Neural progenitor cell (in vitro differentiated cells): ENCODE data around the gene ITPR1. TPM values are rescaled to one million over a fixed set of nuclear protein-coding genes. Genes with fewer than 3 reads are reported as not detected.

Experiments used
- DNase-seq: peaks from one replicate; pipeline ENCODE4 v3.0.0-alpha.2; 2016; ENCODE audit warnings: low spot score
- H2AFZ ChIP-seq: fragments of 200-600 bp; sonication (generic); replicated peaks from 2 replicates; pipeline ENCODE4 v1.6.1; 2016; ENCODE audit warnings: antibody characterized with exemption
- H3F3A ChIP-seq: fragments of 200-600 bp; sonication (generic); 2 replicates; pipeline ENCODE4 v1.6.1; 2016; ENCODE audit warnings: antibody characterized with exemption, low read depth
- H3K27ac ChIP-seq: fragments of 200-600 bp; sonication (generic); 2 replicates; pipeline ENCODE4 v1.5.1; 2016; ENCODE audit warnings: mild to moderate bottlenecking
- H3K27me3 ChIP-seq: fragments of 200-600 bp; sonication (generic); 2 replicates; pipeline ENCODE4 v1.6.1; 2016; ENCODE audit warnings: mild to moderate bottlenecking, moderate library complexity
- H3K36me3 ChIP-seq: fragments of 200-600 bp; sonication (generic); 2 replicates; pipeline ENCODE4 v1.5.1; 2016
- H3K4me1 ChIP-seq: fragments of 200-600 bp; sonication (generic); 2 replicates; pipeline ENCODE4 v1.6.1; 2016; ENCODE audit warnings: mixed run types
- H3K4me2 ChIP-seq: fragments of 200-600 bp; sonication (generic); 2 replicates; pipeline ENCODE4 v1.6.1; 2016
- H3K4me3 ChIP-seq: fragments of 200-600 bp; sonication (generic); 2 replicates; pipeline ENCODE4 v1.5.1; 2016
- H3K79me2 ChIP-seq: fragments of 200-600 bp; sonication (generic); 2 replicates; pipeline ENCODE4 v1.6.1; 2016; ENCODE audit warnings: low read depth
- H3K9ac ChIP-seq: fragments of 200-600 bp; sonication (generic); 2 replicates; pipeline ENCODE4 v1.6.1; 2016
- H3K9me3 ChIP-seq: fragments of 200-600 bp; sonication (generic); 2 replicates; pipeline ENCODE4 v1.5.1; 2016; ENCODE audit warnings: low read depth
- H4K20me1 ChIP-seq: fragments of 200-600 bp; sonication (generic); 2 replicates; pipeline ENCODE4 v1.6.1; 2016; ENCODE audit warnings: low read depth
- H3K27ac Mint-ChIP-seq: 3 replicates; pipeline ENCODE4 v1.8.0; 2021; ENCODE audit warnings: mixed read lengths
- H3K27me3 Mint-ChIP-seq: 2 replicates; pipeline ENCODE4 v1.8.0; 2022; ENCODE audit warnings: low read depth, mild to moderate bottlenecking, inconsistent platforms, moderate library complexity, mixed read lengths; ENCODE audit not compliant: insufficient read depth
- H3K36me3 Mint-ChIP-seq: 3 replicates; pipeline ENCODE4 v1.8.0; 2021; ENCODE audit warnings: mixed read lengths
- H3K4me1 Mint-ChIP-seq: 3 replicates; pipeline ENCODE4 v1.8.0; 2021; ENCODE audit warnings: mixed read lengths
- H3K4me3 Mint-ChIP-seq: 3 replicates; pipeline ENCODE4 v1.8.0; 2021; ENCODE audit warnings: mild to moderate bottlenecking, moderate library complexity, mixed read lengths
- H3K9me3 Mint-ChIP-seq: 3 replicates; pipeline ENCODE4 v1.8.0; 2020; ENCODE audit warnings: mixed read lengths
- CTCF ChIP-seq: fragments of 200-600 bp; sonication (generic); IDR thresholded peaks from 2 replicates; pipeline ENCODE4 v1.5.1; 2017; ENCODE audit warnings: antibody characterized with exemption, mild to moderate bottlenecking
- EZH2 ChIP-seq: fragments of 200-600 bp; sonication (generic); IDR thresholded peaks from 2 replicates; pipeline ENCODE4 v1.6.1; 2017; ENCODE audit warnings: antibody characterized with exemption, mild to moderate bottlenecking, moderate library complexity
- EZH2phosphoT487 ChIP-seq: fragments of 200-600 bp; sonication (generic); IDR thresholded peaks from 2 replicates; pipeline ENCODE4 v1.6.1; 2017; ENCODE audit warnings: antibody characterized with exemption
- total RNA-seq: library from RNA; depleted of rRNA; stranded (reverse); fragments of >200 nt; gene quantifications from 2 replicates; pipeline ENCODE4 v1.2.3, GENCODE V29; 2015; ENCODE audit warnings: low replicate concordance

Gene ITPR1
- total RNA-seq, 1 donor from 2014 or later, result 5.0 TPM

GRCh38 chr3:4546346-4547178 is 53.4 kb downstream of the ITPR1 start:
- Histone ChIP-seq H4K20me1 (no peaks in the 10 kb centered on the region), H3K27me3 (no peaks in the 10 kb centered on the region), H3F3A (no peaks in the 10 kb centered on the region), H3K36me3 (no peaks in the 10 kb centered on the region), H3K9me3 (no peaks in the 10 kb centered on the region), H3K4me3 (no peak overlapping the region), H3K79me2 (no peaks in the 10 kb centered on the region), H3K4me2 (no peak overlapping the region), H3K4me1 (no peaks in the 10 kb centered on the region), H3K9ac (no peak overlapping the region), H2AFZ (no peak overlapping the region), H3K27ac (no peak overlapping the region)
- Mint-ChIP-seq H3K9me3 (no peaks in the 10 kb centered on the region), H3K27me3 (peaks cover 2% of the 10 kb centered on the region), H3K4me3 (no peak overlapping the region), H3K4me1 (no peaks in the 10 kb centered on the region), H3K36me3 (no peaks in the 10 kb centered on the region), H3K27ac (no peak overlapping the region)
- no peak for DNase-seq
- no peak for TF ChIP-seq CTCF
- TF ChIP-seq EZH2phosphoT487, result no peak
- TF ChIP-seq EZH2, result no peak

GRCh38 chr3:4547799-4548198 is 54.7 kb downstream of the ITPR1 start:
- H3F3A ChIP-seq, result no peaks in the 10 kb centered on the region
- no peak overlapping the region for H3K4me2 ChIP-seq
- TF ChIP-seq CTCF, result no peak
- TF ChIP-seq EZH2, result no peak
- no peak for TF ChIP-seq EZH2phosphoT487
- no peak overlapping the region for H3K27ac ChIP-seq
- no peaks in the 10 kb centered on the region for H3K9me3 ChIP-seq
- no peaks in the 10 kb centered on the region for H3K79me2 ChIP-seq
- Mint-ChIP-seq H3K4me1 (no peaks in the 10 kb centered on the region), H3K9me3 (no peaks in the 10 kb centered on the region), H3K27ac (no peak overlapping the region), H3K27me3 (peaks cover 2% of the 10 kb centered on the region), H3K36me3 (no peaks in the 10 kb centered on the region), H3K4me3 (no peak overlapping the region)
- no peak overlapping the region for H3K4me3 ChIP-seq
- H3K9ac ChIP-seq, result no peak overlapping the region
- no peaks in the 10 kb centered on the region for H3K36me3 ChIP-seq
- no peak for DNase-seq
- H2AFZ ChIP-seq, result no peak overlapping the region
- H3K4me1 ChIP-seq, result no peaks in the 10 kb centered on the region
- no peaks in the 10 kb centered on the region for H4K20me1 ChIP-seq
- no peaks in the 10 kb centered on the region for H3K27me3 ChIP-seq

GRCh38 chr3:4548356-4548755 is 55.2 kb downstream of the ITPR1 start:
- Histone ChIP-seq H3K9ac (no peak overlapping the region), H3K79me2 (no peaks in the 10 kb centered on the region), H3K4me3 (no peak overlapping the region), H3F3A (no peaks in the 10 kb centered on the region), H3K36me3 (no peaks in the 10 kb centered on the region), H3K9me3 (no peaks in the 10 kb centered on the region), H4K20me1 (no peaks in the 10 kb centered on the region), H3K27me3 (no peaks in the 10 kb centered on the region), H3K4me1 (no peaks in the 10 kb centered on the region), H2AFZ (no peak overlapping the region), H3K4me2 (no peak overlapping the region), H3K27ac (no peak overlapping the region)
- H3K36me3 Mint-ChIP-seq, result no peaks in the 10 kb centered on the region
- no peak overlapping the region for H3K4me3 Mint-ChIP-seq
- no peak overlapping the region for H3K27ac Mint-ChIP-seq
- no peaks in the 10 kb centered on the region for H3K9me3 Mint-ChIP-seq
- DNase-seq, result no peak
- no peaks in the 10 kb centered on the region for H3K4me1 Mint-ChIP-seq
- peaks cover 2% of the 10 kb centered on the region for H3K27me3 Mint-ChIP-seq
- TF ChIP-seq EZH2phosphoT487 (no peak), EZH2 (no peak), CTCF (no peak)
